ENCODE data around the gene EDDM3A.
"Not testable (repeated sequence)": the region's sequence is repeated elsewhere in the genome, so short reads cannot be mapped to it uniquely, and the experiment has no call there.

EDDM3A gene, protein sequence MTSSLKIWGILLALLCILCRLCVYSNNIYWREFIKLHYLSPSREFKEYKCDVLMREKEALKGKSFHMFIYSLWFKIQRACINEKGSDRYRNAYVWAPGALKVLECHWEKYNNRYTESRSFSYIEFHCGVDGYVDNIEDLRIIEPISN

GRCh38 chr14:20745571-20746358 lies at the start of gene EDDM3A:
TSS of gene EDDM3A (plus strand) at chr14:20745887. CDS start at chr14:20747581, 1,694 bp downstream.
- no peak for TF ChIP-seq CTCF (conservative IDR thresholded peaks at IDR 0.05)

GRCh38 chr14:20696764-20697163 lies 48.9 kb upstream of the EDDM3A start:
- no peak for TF ChIP-seq CTCF (conservative IDR thresholded peaks at IDR 0.05)
- H3K27ac ChIP-seq: no peak overlapping the region

More at GRCh38 chr14:20745571-20746358, at the start of gene EDDM3A:
- no peak within 1 kb of the TSS for H3K27ac ChIP-seq

DNA sequence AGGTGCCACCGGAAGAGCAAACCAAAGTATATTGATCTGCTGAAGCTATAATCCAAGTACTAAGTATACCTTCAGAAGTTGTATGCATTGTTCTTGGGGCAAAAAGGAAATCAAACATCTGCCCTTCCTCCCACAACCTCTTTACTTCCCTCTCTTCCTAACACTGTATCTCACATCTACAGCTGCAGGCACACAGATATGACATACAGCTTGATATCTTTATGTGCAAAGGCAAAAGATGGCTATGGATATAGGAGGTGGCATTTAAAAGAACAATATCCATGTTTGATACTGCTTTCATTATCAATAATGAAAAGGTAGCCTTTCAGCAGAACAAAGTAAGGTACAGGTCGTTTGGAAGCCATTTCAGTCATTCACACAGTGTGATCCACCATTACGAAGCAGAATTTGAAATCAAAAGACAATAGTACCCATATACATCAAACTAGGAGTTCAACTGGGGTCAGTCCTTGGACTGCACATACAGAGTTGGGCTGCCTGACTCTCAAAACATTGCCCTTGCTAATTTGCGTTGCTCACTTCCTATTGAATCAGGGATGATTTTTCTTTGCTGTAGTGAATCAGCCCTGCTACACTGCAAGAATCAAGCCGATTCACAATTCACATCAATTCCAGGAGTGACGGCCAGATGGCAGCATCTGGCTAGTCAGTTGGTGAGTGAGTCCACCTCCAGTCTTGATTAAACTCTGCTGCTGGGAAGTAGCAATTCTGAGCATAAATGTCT lies 48.2 kb upstream of the EDDM3A start:
- TF ChIP-seq CTCF (conservative IDR thresholded peaks at IDR 0.05): peak; percentile 89
- no peak overlapping the region for H3K27ac ChIP-seq

GRCh38 chr14:20698018-20698329 lies 47.7 kb upstream of the EDDM3A start:
- TF ChIP-seq CTCF (conservative IDR thresholded peaks at IDR 0.05): peak; percentile 61
- no peak overlapping the region for H3K27ac ChIP-seq

DNA sequence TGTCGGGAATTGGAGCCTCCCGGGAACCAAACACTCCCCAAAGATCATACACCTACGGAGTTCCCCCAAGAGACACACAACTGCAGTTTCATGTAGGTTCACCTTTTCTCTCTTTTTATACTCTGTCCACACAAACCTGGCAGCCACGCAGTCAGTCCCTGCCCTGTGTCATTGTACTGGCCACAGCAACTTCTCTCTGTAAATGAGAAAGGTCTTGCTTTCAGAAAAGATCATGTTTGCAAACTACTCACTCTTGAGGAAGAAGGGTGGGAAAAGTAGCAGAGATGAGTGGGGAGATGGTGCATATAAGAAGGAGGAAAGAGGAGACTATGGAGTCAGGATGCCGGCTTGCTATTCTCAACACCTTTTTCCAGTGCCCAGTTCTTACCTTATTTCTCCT lies 46.8 kb upstream of the EDDM3A start:
- H3K27ac ChIP-seq: no peak overlapping the region
- no peak for TF ChIP-seq CTCF (conservative IDR thresholded peaks at IDR 0.05)

DNA sequence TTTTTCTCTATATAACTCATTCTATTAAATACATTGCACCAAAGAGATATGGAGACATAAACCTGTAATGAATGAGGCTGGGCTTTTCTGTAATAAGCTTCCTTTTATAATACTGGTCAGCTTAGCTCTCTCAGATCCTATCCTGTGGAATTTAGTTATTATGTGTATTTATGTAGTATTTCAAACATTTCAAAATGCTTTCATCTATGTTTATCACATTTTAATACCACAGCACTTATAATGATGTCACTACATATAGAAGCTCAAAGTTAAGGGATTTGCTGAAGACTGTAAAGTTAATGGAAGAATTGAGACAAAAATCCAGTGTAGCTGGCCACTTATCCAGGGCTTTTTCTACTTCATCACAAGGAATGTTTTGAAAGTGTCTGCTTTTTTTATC lies 45.8 kb upstream of the EDDM3A start:
- no peak overlapping the region for H3K27ac ChIP-seq
- TF ChIP-seq CTCF (conservative IDR thresholded peaks at IDR 0.05): no peak

- H3K27ac ChIP-seq: not testable (repeated sequence)
Observed at GRCh38 chr14:20700965-20701364, 44.7 kb upstream of the EDDM3A start.
